ENCODE data around the gene RIN3. TPM values are rescaled to one million over a fixed set of nuclear protein-coding genes. Genes with fewer than 3 reads are reported as not detected.

RIN3 gene
- total RNA-seq, 1 donor from 2014 or later: 28.0 TPM

GRCh38 chr14:92544051-92544720 lies 30.6 kb downstream of the RIN3 start:
- no peak overlapping the region for H3K9ac ChIP-seq (ENCODE audit: low read length)
- no peak overlapping the region for H3K4me3 Mint-ChIP-seq (ENCODE audit: unreplicated experiment)
- TF ChIP-seq CTCF (IDR thresholded peaks at IDR 0.05; ENCODE audit: insufficient read depth, low read depth, low read length): no peak
- TF ChIP-seq EZH2 (IDR thresholded peaks at IDR 0.05; ENCODE audit: insufficient read depth, low read length): no peak
- no peaks in the 10 kb centered on the region for H3K9me3 ChIP-seq (ENCODE audit: insufficient read depth, low read depth, low read length)
- no peaks in the 10 kb centered on the region for H3K27me3 ChIP-seq (ENCODE audit: insufficient read depth, low read length)
- no peak overlapping the region for H3K27ac ChIP-seq (ENCODE audit: low read depth, low read length)
- no peaks in the 10 kb centered on the region for H3K36me3 Mint-ChIP-seq (ENCODE audit: low read depth, unreplicated experiment)
- H3K27me3 Mint-ChIP-seq (ENCODE audit: low read depth, unreplicated experiment): no peaks in the 10 kb centered on the region
- H3K4me3 ChIP-seq (ENCODE audit: insufficient read depth, low read depth, low read length): no peak overlapping the region
- no peak overlapping the region for H3K4me2 ChIP-seq (ENCODE audit: low read length)
- no peak overlapping the region for H3K27ac Mint-ChIP-seq (ENCODE audit: unreplicated experiment)
- no peaks in the 10 kb centered on the region for H3K36me3 ChIP-seq (ENCODE audit: insufficient read depth, low read length)
- H3K9me3 Mint-ChIP-seq (ENCODE audit: unreplicated experiment): no peaks in the 10 kb centered on the region
- no peak for FAIRE-seq
- H3K4me1 ChIP-seq (ENCODE audit: insufficient read depth, low read length): peaks cover 18% of the 10 kb centered on the region
- no peaks in the 10 kb centered on the region for H4K20me1 ChIP-seq (ENCODE audit: insufficient read depth, low read length)
- no peak for DNase-seq (ENCODE audit: low read depth)
- no peak overlapping the region for H2AFZ ChIP-seq (ENCODE audit: low read depth, low read length)
- H3K4me1 Mint-ChIP-seq (ENCODE audit: low read depth, unreplicated experiment): peaks cover 25% of the 10 kb centered on the region
- peaks cover 13% of the 10 kb centered on the region for H3K79me2 ChIP-seq (ENCODE audit: insufficient read depth, low read length)

- Histone ChIP-seq H3K79me2 (ENCODE audit: insufficient read depth, low read length) (peaks cover 5% of the 10 kb centered on the region), H3K9me3 (ENCODE audit: insufficient read depth, low read depth, low read length) (no peaks in the 10 kb centered on the region), H3K4me3 (ENCODE audit: insufficient read depth, low read depth, low read length) (no peak overlapping the region), H3K4me1 (ENCODE audit: insufficient read depth, low read length) (no peaks in the 10 kb centered on the region), H3K27ac (ENCODE audit: low read depth, low read length) (peak overlapping the region; percentile 57), H3K9ac (ENCODE audit: low read length) (no peak overlapping the region), H4K20me1 (ENCODE audit: insufficient read depth, low read length) (no peaks in the 10 kb centered on the region), H3K36me3 (ENCODE audit: insufficient read depth, low read length) (no peaks in the 10 kb centered on the region), H3K4me2 (ENCODE audit: low read length) (peak overlapping the region; percentile 48), H2AFZ (ENCODE audit: low read depth, low read length) (peak overlapping the region; percentile 2), H3K27me3 (ENCODE audit: insufficient read depth, low read length) (no peaks in the 10 kb centered on the region)
- H3K36me3 Mint-ChIP-seq (ENCODE audit: low read depth, unreplicated experiment): peaks cover 1% of the 10 kb centered on the region
- no peak overlapping the region for H3K4me3 Mint-ChIP-seq (ENCODE audit: unreplicated experiment)
- TF ChIP-seq EZH2 (IDR thresholded peaks at IDR 0.05; ENCODE audit: insufficient read depth, low read length): no peak
- no peak for TF ChIP-seq CTCF (IDR thresholded peaks at IDR 0.05; ENCODE audit: insufficient read depth, low read depth, low read length)
- H3K4me1 Mint-ChIP-seq (ENCODE audit: low read depth, unreplicated experiment): peaks cover 9% of the 10 kb centered on the region
- peak; percentile 59 for DNase-seq (ENCODE audit: low read depth)
- FAIRE-seq: no peak
- H3K9me3 Mint-ChIP-seq (ENCODE audit: unreplicated experiment): no peaks in the 10 kb centered on the region
- H3K27me3 Mint-ChIP-seq (ENCODE audit: low read depth, unreplicated experiment): no peaks in the 10 kb centered on the region
- H3K27ac Mint-ChIP-seq (ENCODE audit: unreplicated experiment): no peak overlapping the region
Observed at GRCh38 chr14:92546347-92547053, 32.9 kb downstream of the RIN3 start.

Data from astrocyte (in vitro differentiated cells and primary cell).